RPMI8226 (cell line): ENCODE measurements around the gene SAV1.
A peak's percentile ranks its signal among the peaks of the same experiment; 100 is the strongest.
"Not testable (repeated sequence)": the region's sequence is repeated elsewhere in the genome, so short reads cannot be mapped to it uniquely, and the experiment has no call there.

Experiments
- DNase-seq: peaks from one replicate; pipeline ENCODE4 v3.0.0-alpha.2; 2015

The SAV1 gene

GRCh38 chr14:50664579-50664978 lies 3.5 kb downstream of the SAV1 start:
- not testable (repeated sequence) for DNase-seq

- no peak for DNase-seq
Measured at GRCh38 chr14:50659327-50659974, 8.7 kb downstream of the SAV1 start.

- DNase-seq: no peak
Measured at GRCh38 chr14:50658203-50658602, 9.9 kb downstream of the SAV1 start.

- no peak for DNase-seq
Measured at GRCh38 chr14:50657753-50658152, 10.4 kb downstream of the SAV1 start.

GRCh38 chr14:50656776-50657175 lies 11.3 kb downstream of the SAV1 start:
- no peak for DNase-seq

- no peak for DNase-seq
Measured at GRCh38 chr14:50649691-50650090, 18.4 kb downstream of the SAV1 start.

- no peak for DNase-seq
Measured at GRCh38 chr14:50647753-50648152, 20.4 kb downstream of the SAV1 start.

GRCh38 chr14:50647282-50647681 lies 20.8 kb downstream of the SAV1 start:
- DNase-seq: no peak

- DNase-seq: no peak
Measured at GRCh38 chr14:50635141-50635540, 33.0 kb downstream of the SAV1 start.

GRCh38 chr14:50633954-50634353 lies 34.2 kb downstream of the SAV1 start:
- DNase-seq: no peak

GRCh38 chr14:50631408-50631821 lies 36.7 kb downstream of the SAV1 start:
- no peak for DNase-seq

GRCh38 chr14:50624947-50625346 lies 43.2 kb downstream of the SAV1 start:
- not testable (repeated sequence) for DNase-seq

- no peak for DNase-seq
Measured at GRCh38 chr14:50624447-50624846, 43.7 kb downstream of the SAV1 start.

- no peak for DNase-seq
Measured at GRCh38 chr14:50622978-50623377, 45.1 kb downstream of the SAV1 start.

- no peak for DNase-seq
Measured at GRCh38 chr14:50620341-50620740, 47.8 kb downstream of the SAV1 start.

- peak; percentile 19 for DNase-seq
Measured at GRCh38 chr14:50619569-50620141, 48.5 kb downstream of the SAV1 start.

- DNase-seq: no peak
Measured at GRCh38 chr14:50616275-50616674, 51.8 kb downstream of the SAV1 start.

- DNase-seq: no peak
Measured at GRCh38 chr14:50615552-50615951, 52.6 kb downstream of the SAV1 start.

- no peak for DNase-seq
Measured at GRCh38 chr14:50615056-50615455, 53.0 kb downstream of the SAV1 start.

- no peak for DNase-seq
Measured at GRCh38 chr14:50612806-50613205, 55.3 kb downstream of the SAV1 start.

- no peak for DNase-seq
Measured at GRCh38 chr14:50610465-50610864, 57.6 kb downstream of the SAV1 start.

- no peak for DNase-seq
Measured at GRCh38 chr14:50608302-50608851, 59.7 kb downstream of the SAV1 start.

- DNase-seq: no peak
Measured at GRCh38 chr14:50607761-50608160, 60.3 kb downstream of the SAV1 start.

GRCh38 chr14:50607181-50607580 lies 60.9 kb downstream of the SAV1 start:
- DNase-seq: no peak

- DNase-seq: no peak
Measured at GRCh38 chr14:50606468-50606867, 61.6 kb downstream of the SAV1 start.
